ENCODE results near the gene ECSIT. TPM values are rescaled to one million over a fixed set of nuclear protein-coding genes. Genes with fewer than 3 reads are reported as not detected.
"Not testable (repeated sequence)": the region's sequence is repeated elsewhere in the genome, so short reads cannot be mapped to it uniquely, and the experiment has no call there.

Gene ECSIT
- total RNA-seq, 1 donor from 2014 or later = 32.1 TPM

DNA sequence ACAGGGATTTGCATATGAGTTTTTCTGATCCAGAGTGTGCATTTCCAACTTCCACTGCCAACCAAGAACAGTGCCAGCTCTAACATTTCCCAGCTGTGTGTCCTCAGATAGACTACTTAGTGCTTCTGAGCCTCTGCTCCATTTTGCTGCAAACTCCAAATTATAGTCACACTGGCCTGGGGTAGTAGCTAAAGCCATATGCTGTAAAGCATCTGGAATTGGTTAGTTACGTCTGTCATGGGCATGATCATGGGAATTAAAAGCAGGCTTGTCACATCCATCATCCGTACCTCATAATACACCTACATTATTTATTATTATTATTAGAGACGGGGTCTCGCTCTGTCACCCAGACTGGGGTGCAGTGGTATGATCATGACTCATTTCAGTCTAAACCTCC is 55.2 kb downstream of the ECSIT start:
- H3K9me3 Mint-ChIP-seq = no peaks in the 10 kb centered on the region
- no peak for DNase-seq (ENCODE audit: low spot score in 2 of 2, unreplicated experiment in 2 of 2)
- H3K4me3 Mint-ChIP-seq = no peak overlapping the region
- TF ChIP-seq, protein P1, sequence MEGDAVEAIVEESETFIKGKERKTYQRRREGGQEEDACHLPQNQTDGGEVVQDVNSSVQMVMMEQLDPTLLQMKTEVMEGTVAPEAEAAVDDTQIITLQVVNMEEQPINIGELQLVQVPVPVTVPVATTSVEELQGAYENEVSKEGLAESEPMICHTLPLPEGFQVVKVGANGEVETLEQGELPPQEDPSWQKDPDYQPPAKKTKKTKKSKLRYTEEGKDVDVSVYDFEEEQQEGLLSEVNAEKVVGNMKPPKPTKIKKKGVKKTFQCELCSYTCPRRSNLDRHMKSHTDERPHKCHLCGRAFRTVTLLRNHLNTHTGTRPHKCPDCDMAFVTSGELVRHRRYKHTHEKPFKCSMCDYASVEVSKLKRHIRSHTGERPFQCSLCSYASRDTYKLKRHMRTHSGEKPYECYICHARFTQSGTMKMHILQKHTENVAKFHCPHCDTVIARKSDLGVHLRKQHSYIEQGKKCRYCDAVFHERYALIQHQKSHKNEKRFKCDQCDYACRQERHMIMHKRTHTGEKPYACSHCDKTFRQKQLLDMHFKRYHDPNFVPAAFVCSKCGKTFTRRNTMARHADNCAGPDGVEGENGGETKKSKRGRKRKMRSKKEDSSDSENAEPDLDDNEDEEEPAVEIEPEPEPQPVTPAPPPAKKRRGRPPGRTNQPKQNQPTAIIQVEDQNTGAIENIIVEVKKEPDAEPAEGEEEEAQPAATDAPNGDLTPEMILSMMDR (IDR thresholded peaks at IDR 0.05; ENCODE audit: unreplicated experiment) = no peak
- H3K27me3 Mint-ChIP-seq (ENCODE audit: low read depth) = peaks cover 48% of the 10 kb centered on the region
- H3K36me3 Mint-ChIP-seq = no peaks in the 10 kb centered on the region
- no peaks in the 10 kb centered on the region for H3K4me1 Mint-ChIP-seq
- H3K27ac Mint-ChIP-seq = no peak overlapping the region

DNA sequence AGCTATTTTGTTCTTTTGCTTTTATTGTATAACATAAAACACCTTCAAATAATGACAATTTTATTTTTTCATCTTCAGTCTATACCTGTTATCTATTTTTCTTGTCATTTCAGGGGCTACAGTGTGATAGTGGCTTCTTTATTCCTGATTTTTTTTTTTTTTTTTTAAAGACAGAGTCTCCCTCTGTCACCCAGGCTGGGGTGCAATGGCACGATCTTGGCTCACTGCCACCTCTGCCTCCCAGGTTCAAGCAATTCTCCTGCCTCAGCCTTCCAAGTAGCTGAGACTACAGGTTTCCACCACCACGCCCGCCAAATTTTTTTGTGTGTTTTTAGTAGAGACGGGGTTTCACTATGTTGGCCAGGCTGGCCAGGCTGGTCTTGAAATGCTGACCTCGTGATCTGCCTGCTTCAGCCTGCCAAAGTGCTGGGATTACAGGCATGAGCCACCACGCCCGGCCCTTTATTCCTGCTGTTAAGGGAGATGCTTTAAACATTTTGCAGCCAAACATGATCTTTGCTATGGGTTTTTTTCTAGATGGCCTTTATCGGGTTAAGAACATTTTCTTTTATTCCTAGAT is 60.6 kb downstream of the ECSIT start:
- H3K36me3 Mint-ChIP-seq; H3K9me3 Mint-ChIP-seq; H3K4me3 Mint-ChIP-seq; H3K4me1 Mint-ChIP-seq; H3K27ac Mint-ChIP-seq; DNase-seq (ENCODE audit: low spot score in 2 of 2, unreplicated experiment in 2 of 2): not testable (repeated sequence)
- H3K27me3 Mint-ChIP-seq (ENCODE audit: low read depth) = peaks cover 13% of the 10 kb centered on the region

DNA sequence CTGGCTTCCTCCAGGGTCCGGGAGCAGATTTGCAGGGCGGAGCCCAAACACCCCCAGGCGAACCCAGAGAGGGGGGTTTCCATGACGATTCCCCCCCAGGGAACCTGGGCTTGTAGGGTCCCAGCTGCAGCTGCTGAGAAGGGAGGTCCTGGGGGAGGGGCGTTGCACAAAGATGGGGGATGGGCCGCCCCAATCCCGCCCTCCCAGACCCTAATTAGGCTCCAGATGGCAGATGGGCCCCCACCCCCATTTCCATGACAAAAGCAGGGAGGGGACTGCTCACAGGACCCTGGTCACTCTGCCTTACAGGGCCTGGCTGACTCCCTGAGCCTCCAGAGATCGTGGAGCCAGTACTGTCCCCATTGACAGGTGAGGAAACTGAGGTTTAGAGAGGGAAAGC is 63.3 kb downstream of the ECSIT start:
- no peaks in the 10 kb centered on the region for H3K9me3 Mint-ChIP-seq
- no peaks in the 10 kb centered on the region for H3K36me3 Mint-ChIP-seq
- H3K27ac Mint-ChIP-seq = no peak overlapping the region
- peaks cover 2% of the 10 kb centered on the region for H3K27me3 Mint-ChIP-seq (ENCODE audit: low read depth)
- TF ChIP-seq, protein P1 (IDR thresholded peaks at IDR 0.05; ENCODE audit: unreplicated experiment) = no peak
- H3K4me3 Mint-ChIP-seq = no peak overlapping the region
- no peak for DNase-seq (ENCODE audit: low spot score in 2 of 2, unreplicated experiment in 2 of 2)
- no peaks in the 10 kb centered on the region for H3K4me1 Mint-ChIP-seq

DNA sequence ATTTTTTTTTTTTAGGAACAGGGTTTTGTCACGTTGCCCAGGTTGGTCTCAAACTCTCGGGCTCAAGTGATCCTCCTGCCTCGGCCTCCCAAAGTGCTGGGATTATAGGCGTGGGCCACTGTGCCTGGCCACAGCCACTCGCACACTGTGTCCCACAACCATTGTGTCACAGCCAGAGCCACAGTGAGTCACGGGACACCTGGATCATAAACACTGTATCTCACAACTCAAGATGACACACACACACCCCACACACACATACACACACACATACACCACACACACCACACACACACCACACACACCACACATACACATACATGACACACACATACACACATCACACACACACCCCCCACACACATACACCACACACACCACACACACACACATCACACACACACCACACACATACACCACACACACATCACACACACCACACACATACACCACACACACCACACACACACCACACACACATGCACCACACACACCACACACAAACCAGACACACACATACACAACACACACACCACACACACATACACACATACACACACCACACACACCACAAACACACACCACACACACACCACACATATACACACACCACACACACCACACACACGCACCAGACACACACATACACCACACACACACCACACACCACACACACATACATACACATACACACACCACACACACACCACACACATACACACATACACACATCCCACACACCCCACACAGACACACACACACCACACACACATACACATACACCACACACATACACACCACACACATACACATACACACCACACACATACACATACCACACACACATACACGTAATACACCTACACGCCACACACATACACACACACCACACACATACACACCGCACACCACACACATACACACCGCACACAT is 64.3 kb downstream of the ECSIT start:
- no peak overlapping the region for H3K27ac Mint-ChIP-seq
- DNase-seq (ENCODE audit: low spot score in 2 of 2, unreplicated experiment in 2 of 2) = no peak
- peaks cover 6% of the 10 kb centered on the region for H3K27me3 Mint-ChIP-seq (ENCODE audit: low read depth)
- no peaks in the 10 kb centered on the region for H3K36me3 Mint-ChIP-seq
- no peak overlapping the region for H3K4me3 Mint-ChIP-seq
- H3K4me1 Mint-ChIP-seq = no peaks in the 10 kb centered on the region
- TF ChIP-seq, protein P1 (IDR thresholded peaks at IDR 0.05; ENCODE audit: unreplicated experiment) = no peak
- no peaks in the 10 kb centered on the region for H3K9me3 Mint-ChIP-seq

DNA sequence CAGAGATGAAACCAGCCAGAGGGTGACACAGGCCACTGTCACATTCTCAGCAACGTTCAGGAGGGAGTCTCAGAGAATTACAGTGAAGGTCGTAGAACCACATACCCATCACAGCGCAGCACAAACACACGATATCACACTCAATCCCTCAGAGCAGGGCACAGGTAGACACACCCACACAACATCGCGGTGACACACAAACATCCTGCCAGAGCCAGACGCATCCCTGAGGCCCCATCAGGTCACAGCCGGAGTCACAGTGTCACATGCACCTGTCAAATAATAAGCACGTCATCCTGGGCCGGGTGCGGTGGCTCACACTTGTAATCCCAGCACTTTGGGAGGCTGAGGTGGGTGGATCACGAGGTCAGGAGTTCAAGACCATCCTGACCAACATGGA is 65.5 kb downstream of the ECSIT start:
- no peaks in the 10 kb centered on the region for H3K36me3 Mint-ChIP-seq
- peaks cover 6% of the 10 kb centered on the region for H3K27me3 Mint-ChIP-seq (ENCODE audit: low read depth)
- TF ChIP-seq, protein P1 (IDR thresholded peaks at IDR 0.05; ENCODE audit: unreplicated experiment) = no peak
- H3K4me3 Mint-ChIP-seq = no peak overlapping the region
- no peaks in the 10 kb centered on the region for H3K9me3 Mint-ChIP-seq
- no peak for DNase-seq (ENCODE audit: low spot score in 2 of 2, unreplicated experiment in 2 of 2)
- no peaks in the 10 kb centered on the region for H3K4me1 Mint-ChIP-seq
- no peak overlapping the region for H3K27ac Mint-ChIP-seq

DNA sequence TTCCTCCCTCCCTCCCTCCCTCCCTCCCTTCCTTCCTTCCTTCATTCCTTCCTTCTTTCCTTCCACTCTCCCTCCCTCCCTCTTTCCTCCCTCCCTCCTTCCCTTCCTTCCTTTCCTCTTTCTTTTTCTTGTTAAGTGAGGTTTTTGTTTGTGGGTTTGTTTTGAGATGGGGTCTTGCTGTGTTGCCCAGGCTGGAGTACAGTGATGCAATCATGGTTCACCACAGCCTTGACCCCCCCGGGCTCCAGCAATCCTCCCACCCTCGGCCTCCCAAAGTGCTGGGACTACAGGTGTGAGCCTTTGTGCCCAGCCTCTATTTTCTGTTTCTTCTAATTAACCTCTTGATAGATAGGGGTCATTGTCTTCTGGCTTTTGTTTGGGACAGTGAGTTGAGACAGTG is 67.5 kb downstream of the ECSIT start:
- DNase-seq (ENCODE audit: low spot score in 2 of 2, unreplicated experiment in 2 of 2) = no peak
- no peaks in the 10 kb centered on the region for H3K4me1 Mint-ChIP-seq
- no peaks in the 10 kb centered on the region for H3K36me3 Mint-ChIP-seq
- H3K27me3 Mint-ChIP-seq (ENCODE audit: low read depth) = peaks cover 6% of the 10 kb centered on the region
- H3K27ac Mint-ChIP-seq = no peak overlapping the region
- TF ChIP-seq, protein P1 (IDR thresholded peaks at IDR 0.05; ENCODE audit: unreplicated experiment) = no peak
- no peaks in the 10 kb centered on the region for H3K9me3 Mint-ChIP-seq
- no peak overlapping the region for H3K4me3 Mint-ChIP-seq

Measured in mesothelial cell of epicardium (in vitro differentiated cells).